Skeletal muscle tissue (tissue), 4 donors: ENCODE results near the gene TUBB1. TPM values are rescaled to one million over a fixed set of nuclear protein-coding genes. Genes with fewer than 3 reads are reported as not detected.
"Not testable (repeated sequence)": the region's sequence is repeated elsewhere in the genome, so short reads cannot be mapped to it uniquely, and the experiment has no call there.

Source experiments
- H3K27ac ChIP-seq: one replicate; pipeline ENCODE4 v1.7.0; 2013; ENCODE audit warnings: mild to moderate bottlenecking, low read depth, low read length, inconsistent platforms
- H3K27me3 ChIP-seq, 3 donors: one replicate each; pipeline ENCODE4 v1.7.0; 2013; ENCODE audit warnings: low read length in 3 of 3; ENCODE audit not compliant: control insufficient read depth in 3 of 3, insufficient read depth in 3 of 3
- H3K36me3 ChIP-seq, 3 donors: one replicate each; pipeline ENCODE4 v1.7.0; 2013; ENCODE audit warnings: low read length in 3 of 3; ENCODE audit not compliant: control insufficient read depth in 3 of 3, insufficient read depth in 3 of 3
- H3K4me1 ChIP-seq, 3 donors: one replicate each; pipeline ENCODE4 v1.7.0; 2013; ENCODE audit warnings: low read length in 3 of 3, mild to moderate bottlenecking in 3 of 3; ENCODE audit not compliant: control insufficient read depth in 3 of 3, insufficient read depth in 3 of 3
- H3K4me3 ChIP-seq, 3 donors: one replicate each; pipeline ENCODE4 v1.7.0; 2013; ENCODE audit warnings: low read length in 3 of 3
- H3K9ac ChIP-seq, 3 donors: one replicate each; pipeline ENCODE4 v1.7.0; 2013; ENCODE audit warnings: low read length in 3 of 3, mild to moderate bottlenecking in 3 of 3, moderate library complexity in 2 of 3, low read depth in 1 of 3
- H3K9me3 ChIP-seq, 3 donors: one replicate each; pipeline ENCODE4 v1.7.0; 2013; ENCODE audit warnings: low read length in 3 of 3; ENCODE audit not compliant: control insufficient read depth in 3 of 3
- total RNA-seq: library from RNA; depleted of rRNA; stranded (reverse); fragments of >200 nt; gene quantifications from one replicate; pipeline ENCODE4 v1.2.3, GENCODE V29; 2014
- donor health status: Osteomylitis.

The TUBB1 gene
- total RNA-seq, 1 donor from 2014 or later: 1.0 TPM

GRCh38 chr20:59035381-59035780 is 16.2 kb downstream of the TUBB1 start:
- no peaks in the 10 kb centered on the region for H3K27me3 ChIP-seq
- H3K9me3 ChIP-seq: no peaks in the 10 kb centered on the region
- H3K9ac ChIP-seq: no peak overlapping the region
- H3K27ac ChIP-seq: no peak overlapping the region
- no peak overlapping the region for H3K4me3 ChIP-seq
- H3K36me3 ChIP-seq: peaks cover 23 to 39% (median 36%) of the 10 kb centered on the region in 3 donors
- peaks cover 11 to 19% (median 14%) of the 10 kb centered on the region in 3 donors for H3K4me1 ChIP-seq

DNA sequence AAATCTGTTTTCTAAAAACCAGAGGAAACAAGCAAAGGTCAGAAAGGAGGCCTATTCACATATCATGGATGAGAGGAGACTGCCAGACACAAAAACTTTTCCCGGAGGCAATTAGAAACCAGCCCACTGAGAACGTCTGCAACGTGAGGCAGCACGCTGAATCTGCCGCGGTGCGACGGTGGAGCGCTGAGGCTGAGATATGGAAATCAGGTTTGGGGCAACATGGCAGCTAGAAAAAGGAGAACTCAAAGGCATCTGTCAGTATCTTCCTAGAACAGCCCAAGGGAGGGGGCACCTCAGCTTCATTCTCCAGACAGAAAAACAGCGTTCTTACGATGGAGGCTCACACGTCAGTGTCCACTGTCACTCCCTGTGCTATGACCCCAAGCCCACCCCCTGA is 18.2 kb downstream of the TUBB1 start:
- no peaks in the 10 kb centered on the region for H3K9me3 ChIP-seq
- H3K9ac ChIP-seq: no peak overlapping the region
- H3K4me1 ChIP-seq: peaks cover 10 to 22% (median 14%) of the 10 kb centered on the region in 3 donors
- H3K36me3 ChIP-seq: peaks cover 23 to 39% (median 37%) of the 10 kb centered on the region in 3 donors
- H3K4me3 ChIP-seq: no peak overlapping the region
- no peaks in the 10 kb centered on the region for H3K27me3 ChIP-seq
- H3K27ac ChIP-seq: no peak overlapping the region

GRCh38 chr20:59039233-59039632 is 20.0 kb downstream of the TUBB1 start:
- no peaks in the 10 kb centered on the region for H3K27me3 ChIP-seq
- peak overlapping the region in 1 of 3 donors; percentile 6 for H3K9ac ChIP-seq
- H3K36me3 ChIP-seq: peaks cover 23 to 39% (median 37%) of the 10 kb centered on the region in 3 donors
- H3K4me3 ChIP-seq: no peak overlapping the region
- no peaks in the 10 kb centered on the region for H3K9me3 ChIP-seq
- peaks cover 15 to 26% (median 19%) of the 10 kb centered on the region in 3 donors for H3K4me1 ChIP-seq
- no peak overlapping the region for H3K27ac ChIP-seq

DNA sequence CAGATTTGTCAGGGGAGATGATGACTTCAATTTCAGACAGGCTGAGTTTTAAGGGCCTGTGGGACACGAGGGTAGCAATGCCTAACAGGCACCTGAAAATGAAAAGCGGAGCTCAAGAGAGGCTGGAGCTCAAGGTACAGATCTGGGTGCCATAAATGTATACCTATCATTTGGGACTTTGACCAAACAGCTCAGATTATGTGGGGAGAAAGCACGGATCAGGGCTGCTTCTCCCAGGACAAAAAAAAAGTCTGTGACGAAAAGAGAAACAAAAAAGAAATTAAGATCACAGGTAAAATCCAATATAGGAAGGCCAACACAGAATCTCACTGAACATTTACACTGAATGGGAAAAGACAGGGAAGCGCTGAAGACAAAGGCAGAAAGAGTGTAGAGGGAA is 21.4 kb downstream of the TUBB1 start:
- H3K4me1 ChIP-seq: peaks cover 15 to 26% (median 19%) of the 10 kb centered on the region in 3 donors
- H3K27me3 ChIP-seq: no peaks in the 10 kb centered on the region
- peaks cover 16 to 27% (median 24%) of the 10 kb centered on the region in 3 donors for H3K36me3 ChIP-seq
- peak overlapping the region in 1 of 3 donors; percentile 2 for H3K9ac ChIP-seq
- no peak overlapping the region for H3K4me3 ChIP-seq
- H3K9me3 ChIP-seq: no peaks in the 10 kb centered on the region
- H3K27ac ChIP-seq: no peak overlapping the region

- H3K27me3 ChIP-seq, H3K9me3 ChIP-seq, H3K27ac ChIP-seq: not testable (repeated sequence)
- H3K4me1 ChIP-seq: peaks cover 15 to 26% (median 19%) of the 10 kb centered on the region in 3 donors
- H3K36me3 ChIP-seq: peaks cover 8 to 19% (median 16%) of the 10 kb centered on the region in 3 donors
- H3K9ac ChIP-seq: peak overlapping the region in 2 of 3 donors; percentile 85
- H3K4me3 ChIP-seq: peak overlapping the region; percentile 83 to 92 (median 91)
These were observed 22.3 kb downstream of the TUBB1 start for GRCh38 chr20:59041487-59041886.

- Histone ChIP-seq H3K9me3 (no peaks in the 10 kb centered on the region), H3K9ac (peak within 1 kb of the TSS; percentile 85 to 86 (median 85)), H3K4me1 (peaks cover 15 to 26% (median 19%) of the 10 kb centered on the region in 3 donors), H3K36me3 (peaks cover 4 to 13% (median 8%) of the 10 kb centered on the region in 3 donors), H3K27me3 (no peaks in the 10 kb centered on the region), H3K4me3 (peak within 1 kb of the TSS; percentile 83 to 92 (median 91)), H3K27ac (peak within 1 kb of the TSS; percentile 85)
These were observed 23.0 kb downstream of the TUBB1 start, which contains the start of gene PRELID3B for GRCh38 chr20:59042151-59042795. PRELID3B (minus strand) TSS chr20:59042786; CDS start chr20:59042730, 56 bp downstream.

GRCh38 chr20:59042796-59043631 is 23.8 kb downstream of the TUBB1 start:
- H3K9me3 ChIP-seq: no peaks in the 10 kb centered on the region
- H3K4me1 ChIP-seq: peaks cover 15 to 26% (median 19%) of the 10 kb centered on the region in 3 donors
- H3K9ac ChIP-seq: peak overlapping the region; percentile 28 to 86 (median 85)
- peak overlapping the region; percentile 85 for H3K27ac ChIP-seq
- H3K36me3 ChIP-seq: peaks cover 0 to 5% (median under 1%) of the 10 kb centered on the region in 3 donors
- no peaks in the 10 kb centered on the region for H3K27me3 ChIP-seq
- peak overlapping the region; percentile 83 to 92 (median 91) for H3K4me3 ChIP-seq

DNA sequence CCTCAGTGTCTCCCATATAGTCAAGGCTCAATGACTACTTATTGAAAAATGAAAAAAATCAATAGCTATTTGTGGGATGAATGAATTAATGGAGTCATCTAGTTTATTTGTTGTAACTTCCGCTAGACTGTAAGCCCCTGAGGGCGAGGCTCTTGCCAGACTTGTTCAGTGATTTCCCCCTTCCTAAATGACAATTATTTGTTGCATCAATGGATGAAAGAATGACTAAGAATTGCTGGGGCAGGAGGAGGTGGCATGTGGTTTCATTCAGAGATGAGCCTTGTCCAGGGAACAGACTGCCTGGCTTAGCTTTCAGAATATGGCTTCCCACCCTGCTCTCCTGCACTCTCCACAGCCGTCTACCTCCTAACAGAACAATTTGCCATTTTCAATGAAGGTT is 24.5 kb downstream of the TUBB1 start:
- Histone ChIP-seq H3K4me3 (no peak overlapping the region), H3K27ac (peak overlapping the region; percentile 85), H3K36me3 (peaks cover 0 to 2% (median 0%) of the 10 kb centered on the region in 3 donors), H3K9me3 (no peaks in the 10 kb centered on the region), H3K27me3 (no peaks in the 10 kb centered on the region), H3K9ac (no peak overlapping the region), H3K4me1 (peaks cover 15 to 26% (median 19%) of the 10 kb centered on the region in 3 donors)

DNA sequence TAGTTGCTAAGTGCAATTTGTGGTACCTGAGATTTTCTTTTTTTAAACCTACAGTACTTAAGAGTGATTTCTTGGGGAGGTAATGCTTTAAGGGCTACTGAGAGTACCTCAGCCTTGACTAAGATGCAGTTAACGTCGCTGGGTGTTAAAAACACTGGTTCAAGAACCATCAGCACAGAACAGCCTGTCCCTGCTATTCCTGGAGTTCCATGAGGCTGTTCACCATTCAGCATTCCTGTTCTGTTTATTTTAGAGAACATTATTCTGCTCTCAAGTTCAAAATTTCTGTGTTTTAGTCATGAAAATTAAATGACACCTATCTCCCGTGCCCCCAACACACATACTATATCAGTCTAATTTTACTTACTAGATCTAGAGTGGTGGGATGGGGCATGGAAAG is 25.1 kb downstream of the TUBB1 start:
- H3K9ac ChIP-seq: no peak overlapping the region
- H3K4me3 ChIP-seq: no peak overlapping the region
- H3K27me3 ChIP-seq: no peaks in the 10 kb centered on the region
- H3K4me1 ChIP-seq: peaks cover 15 to 26% (median 19%) of the 10 kb centered on the region in 3 donors
- no peaks in the 10 kb centered on the region for H3K9me3 ChIP-seq
- peaks cover 0 to 2% (median 0%) of the 10 kb centered on the region in 3 donors for H3K36me3 ChIP-seq
- no peak overlapping the region for H3K27ac ChIP-seq
